ENCODE measurements around the gene MOB2.

DNA sequence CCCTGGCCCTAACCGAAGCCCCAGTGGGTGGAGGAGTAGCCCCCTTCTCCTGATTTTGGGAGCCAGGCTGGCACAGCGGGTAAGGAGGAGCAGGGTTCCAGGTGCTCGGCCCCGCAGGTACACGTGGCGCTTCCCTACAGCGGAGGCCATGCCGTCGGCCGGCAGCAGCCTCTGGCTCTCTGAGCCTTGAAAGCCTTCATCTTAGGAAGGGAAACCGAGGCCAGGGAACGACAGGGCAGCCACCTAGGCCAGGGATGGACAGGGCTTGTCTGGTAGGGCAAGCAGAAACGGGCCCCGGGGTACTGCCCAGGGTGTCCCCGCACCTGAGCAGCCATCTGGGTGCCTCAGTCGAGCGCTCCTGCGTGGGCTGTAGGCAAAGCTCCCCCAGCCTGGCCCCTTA, 28.7 kb downstream of the MOB2 start:
- TF ChIP-seq SP1 (IDR thresholded peaks at IDR 0.05) (no peak), FOXM1 (IDR thresholded peaks at IDR 0.05; ENCODE audit: borderline replicate concordance) (no peak)

All from HEK293T (cell line).